GM12878 (cell line): ENCODE results near the gene RHNO1. TPM values are rescaled to one million over a fixed set of nuclear protein-coding genes. Genes with fewer than 3 reads are reported as not detected.

ENCODE experiments used
- ATAC-seq: fragments of 200-7000 bp; cut with Tn5 transposase; 3 replicates; pipeline ENCODE4 v1.9.1; 2020; ENCODE audit warnings: mild to moderate bottlenecking, moderate library complexity
- BruUV-seq: library from RNA; stranded (reverse); fragments of 400-500 nt; replicated peaks from 2 replicates; lab custom pipeline; 2021; lab: Mats Ljungman, UMichigan
- CTCF ChIA-PET: fragments of 300-600 bp; sonication (Branson Sonifier 250); formaldehyde crosslinking; extraction: SDS; loops from one replicate; lab custom pipeline; 2021; ENCODE audit warnings: inconsistent platforms; lab: Yijun Ruan, JAX
- POLR2A ChIA-PET: fragments of 350-600 bp; formaldehyde crosslinking; extraction: SDS; loops from one replicate; lab custom pipeline; 2021; ENCODE audit warnings: inconsistent platforms; lab: Charles Lee
- RAD21 ChIA-PET: fragments of 300-600 bp; sonication (Branson Sonifier 250); formaldehyde crosslinking; loops from one replicate; lab custom pipeline; 2023; ENCODE audit warnings: antibody characterized with exemption; ENCODE audit not compliant: unreplicated experiment; lab: Charles Lee
- SMC1A ChIA-PET: fragments of 300-600 bp; sonication (Branson Sonifier 250); formaldehyde crosslinking; loops from one replicate; lab custom pipeline; 2023; ENCODE audit not compliant: unreplicated experiment, uncharacterized antibody; lab: Charles Lee
- DNase-seq: peaks from one replicate; pipeline ENCODE4 v3.0.0-alpha.2; 2011; ENCODE audit warnings: low read depth, low spot score
- FAIRE-seq: peaks from 3 replicates; lab custom pipeline; 2011; peaks lifted over from hg19 to GRCh38; lab: Jason Lieb, UNC
- H2AFZ ChIP-seq: 2 replicates; pipeline ENCODE4 v1.6.0; 2011; ENCODE audit warnings: low read depth, low read length, control low read depth; ENCODE audit not compliant: control insufficient read depth
- H3K27ac ChIP-seq: 2 replicates; pipeline ENCODE4 v1.5.1; 2011; ENCODE audit warnings: control low read depth; ENCODE audit not compliant: control insufficient read depth, insufficient read depth
- H3K27me3 ChIP-seq, 2 experiments: replicated peaks in 1 of 2; 2 replicates each; pipeline versions ENCODE4 v1.6.0 to v1.6.1; 2011; ENCODE audit warnings: low read length in 1 of 2; ENCODE audit not compliant: control insufficient read depth in 2 of 2, insufficient read depth in 2 of 2
- H3K36me3 ChIP-seq, 2 experiments: 2 replicates each; pipeline ENCODE4 v1.5.1; 2011; ENCODE audit warnings: low read length in 1 of 2; ENCODE audit not compliant: control insufficient read depth in 2 of 2, insufficient read depth in 2 of 2
- H3K4me1 ChIP-seq: 2 replicates; pipeline ENCODE4 v1.6.1; 2011; ENCODE audit warnings: mild to moderate bottlenecking, low read length, moderate library complexity, mixed read lengths; ENCODE audit not compliant: control insufficient read depth, insufficient read depth
- H3K4me2 ChIP-seq: 2 replicates; pipeline ENCODE4 v1.6.0; 2011; ENCODE audit warnings: control low read depth; ENCODE audit not compliant: control insufficient read depth, insufficient read depth
- H3K4me3 ChIP-seq: fragments of 200-600 bp; sonication (generic); 2 replicates; pipeline ENCODE4 v1.5.1; 2016
- H3K79me2 ChIP-seq: 2 replicates; pipeline ENCODE4 v1.6.0; 2011; ENCODE audit warnings: low read length; ENCODE audit not compliant: control insufficient read depth, insufficient read depth
- H3K9ac ChIP-seq: 2 replicates; pipeline ENCODE4 v1.8.0; 2011; ENCODE audit warnings: low read length, control low read depth, mixed read lengths; ENCODE audit not compliant: control insufficient read depth, insufficient read depth
- H3K9me3 ChIP-seq: replicated peaks from 3 replicates; pipeline ENCODE4 v1.5.1; 2011; ENCODE audit warnings: mild to moderate bottlenecking, low read length; ENCODE audit not compliant: control insufficient read depth, insufficient read depth
- H4K20me1 ChIP-seq: 2 replicates; pipeline ENCODE4 v1.6.0; 2011; ENCODE audit not compliant: control insufficient read depth, insufficient read depth
- CBFB ChIP-seq: IDR thresholded peaks from 2 replicates; pipeline ENCODE4 v1.6.1; 2016; ENCODE audit warnings: antibody characterized with exemption, low read depth
- CBX5 ChIP-seq: sonication (generic); IDR thresholded peaks from 2 replicates; pipeline ENCODE4 v1.6.1; 2016; ENCODE audit warnings: low read depth, moderate library complexity, mild to moderate bottlenecking, inconsistent platforms
- ELK1 ChIP-seq: IDR thresholded peaks from 2 replicates; pipeline ENCODE4 v1.6.1; 2012; ENCODE audit warnings: low read depth, low read length, improper control_type of control experiment
- KDM1A ChIP-seq: fragments of 200-600 bp; sonication (generic); IDR thresholded peaks from 2 replicates; pipeline ENCODE4 v1.6.1; 2016; ENCODE audit warnings: borderline replicate concordance
- POU2F2 ChIP-seq: IDR thresholded peaks from 3 replicates; pipeline ENCODE4 v1.6.1; 2011; ENCODE audit warnings: low read depth, mild to moderate bottlenecking, low read length, borderline replicate concordance
- SREBF1 ChIP-seq: IDR thresholded peaks from 2 replicates; pipeline ENCODE4 v1.6.1; 2012; ENCODE audit warnings: mild to moderate bottlenecking, low read length
- STAT1 ChIP-seq: fragments of 450-650 bp; conservative IDR thresholded peaks from 2 replicates; pipeline ENCODE4 v1.6.1; 2014; ENCODE audit warnings: antibody characterized with exemption, mild to moderate bottlenecking
- ZNF217 ChIP-seq: fragments of 450-650 bp; IDR thresholded peaks from 2 replicates; pipeline ENCODE4 v1.6.1; 2017; ENCODE audit warnings: antibody characterized with exemption, mild to moderate bottlenecking
- ZNF687 ChIP-seq: fragments of 450-650 bp; IDR thresholded peaks from 2 replicates; pipeline ENCODE4 v1.6.1; 2017; ENCODE audit warnings: mild to moderate bottlenecking, moderate library complexity
- WGBS: methylation state at CpG from one replicate; pipeline ENCODE4 v1.1.6; 2016; ENCODE audit warnings: low lambda C conversion rate; ENCODE audit not compliant: insufficient replicate concordance, insufficient coverage; ENCODE audit errors: missing lambda C conversion rate; 5-methylcytosine and 5-hydroxymethylcytosine counted together
- in situ Hi-C: fragments of 300-500 bp; cut with MboI; formaldehyde crosslinking; loops from 9 replicates; pipeline ENCODE4 v1.14.3; 2018; ENCODE audit warnings: mixed read lengths
- intact Hi-C: fragments of 100-400 bp; cut with micrococcal nuclease; formaldehyde crosslinking; loops from one replicate; pipeline ENCODE4 v1.14.2; 2022; ENCODE audit not compliant: unreplicated experiment
- polyA plus RNA-seq, 11 experiments: library from polyadenylated mRNA; depleted of rRNA in 4 of 11; unstranded in 6 of 11; stranded (reverse) in 5 of 11; fragments of >200 nt; fragmentation: Nextera tagmentation in 4 of 11; fragmentation: Illumina TruSeq in 1 of 11; extraction: Ambion mirVana in 4 of 11; extraction: Trizol in 1 of 11; gene quantifications; 1 replicate in 1 of 11; 2 replicates in 10 of 11; pipeline versions ENCODE4 v1.2.1 to v1.2.3, GENCODE V29; 2011 to 2016; ENCODE audit warnings: inconsistent platforms in 2 of 11, missing spikeins in 2 of 11, low read depth in 1 of 11
- total RNA-seq, 4 experiments: library from RNA; depleted of rRNA in 3 of 4; stranded (reverse); fragments of >200 nt in 3 of 4; fragmentation: Illumina TruSeq in 1 of 4; extraction: Trizol in 1 of 4; gene quantifications; 2 replicates each; pipeline versions ENCODE4 v1.2.1 to v1.2.3, GENCODE V29; 2013 to 2021

The RHNO1 gene
- total and polyA plus RNA-seq, 10 of the 15 experiments (the other 5 are each of a cell fraction or from before 2014, with no cell fraction given), result 27.9 to 91.6 (median 49.3) TPM

- no peak overlapping the region for H2AFZ ChIP-seq
- POLR2A ChIA-PET, result no interaction called here
- intact Hi-C loops, result loop anchor here (5.0 kb wide), 1 partner anchor 42 kb away; the partner anchor contains the start of gene TULP3
- no peak for TF ChIP-seq ZNF687
- no peak for TF ChIP-seq SREBF1
- no peak for TF ChIP-seq ELK1
- TF ChIP-seq CBFB, result no peak
- TF ChIP-seq ZNF217, result no peak
- no peak for TF ChIP-seq KDM1A
- TF ChIP-seq POU2F2, result no peak
- no peak for TF ChIP-seq STAT1
- TF ChIP-seq CBX5, result no peak
- TF ChIP-seq, all 136 proteins: peak for 0
- WGBS, result 91% methylated on average over 6 of the region's 6 CpGs
- ATAC-seq (no peak), FAIRE-seq (no peak), DNase-seq (no peak)
- Histone ChIP-seq H3K27ac (no peak overlapping the region), H3K9me3 (no peaks in the 10 kb centered on the region), H3K36me3 (no peaks in the 10 kb centered on the region; a peak in 1 of 4 replicates), H3K4me1 (no peaks in the 10 kb centered on the region), H4K20me1 (no peaks in the 10 kb centered on the region), H3K27me3 (no peaks in the 10 kb centered on the region), H3K9ac (no peak overlapping the region), H3K4me2 (no peak overlapping the region), H3K4me3 (no peak overlapping the region), H3K79me2 (no peaks in the 10 kb centered on the region)
- BruUV-seq, result no TSS peak
- ChIA-PET CTCF (interaction anchor here (2.2 kb wide), 1 partner anchor 10 kb away, joined by 11 read pairs; no protein-coding TSS in a partner anchor), SMC1A (no interaction called here), RAD21 (no interaction called here)
- in situ Hi-C loops, result no loop called here
Observed at GRCh38 chr12:2934371-2934770, 57.3 kb downstream of the RHNO1 start.
